ENCODE data around the gene TRIM23. TPM values are rescaled to one million over a fixed set of nuclear protein-coding genes. Genes with fewer than 3 reads are reported as not detected.

TRIM23 gene
- total RNA-seq, 2 experiments from 2014 or later = 10.6 to 13.0 TPM

DNA sequence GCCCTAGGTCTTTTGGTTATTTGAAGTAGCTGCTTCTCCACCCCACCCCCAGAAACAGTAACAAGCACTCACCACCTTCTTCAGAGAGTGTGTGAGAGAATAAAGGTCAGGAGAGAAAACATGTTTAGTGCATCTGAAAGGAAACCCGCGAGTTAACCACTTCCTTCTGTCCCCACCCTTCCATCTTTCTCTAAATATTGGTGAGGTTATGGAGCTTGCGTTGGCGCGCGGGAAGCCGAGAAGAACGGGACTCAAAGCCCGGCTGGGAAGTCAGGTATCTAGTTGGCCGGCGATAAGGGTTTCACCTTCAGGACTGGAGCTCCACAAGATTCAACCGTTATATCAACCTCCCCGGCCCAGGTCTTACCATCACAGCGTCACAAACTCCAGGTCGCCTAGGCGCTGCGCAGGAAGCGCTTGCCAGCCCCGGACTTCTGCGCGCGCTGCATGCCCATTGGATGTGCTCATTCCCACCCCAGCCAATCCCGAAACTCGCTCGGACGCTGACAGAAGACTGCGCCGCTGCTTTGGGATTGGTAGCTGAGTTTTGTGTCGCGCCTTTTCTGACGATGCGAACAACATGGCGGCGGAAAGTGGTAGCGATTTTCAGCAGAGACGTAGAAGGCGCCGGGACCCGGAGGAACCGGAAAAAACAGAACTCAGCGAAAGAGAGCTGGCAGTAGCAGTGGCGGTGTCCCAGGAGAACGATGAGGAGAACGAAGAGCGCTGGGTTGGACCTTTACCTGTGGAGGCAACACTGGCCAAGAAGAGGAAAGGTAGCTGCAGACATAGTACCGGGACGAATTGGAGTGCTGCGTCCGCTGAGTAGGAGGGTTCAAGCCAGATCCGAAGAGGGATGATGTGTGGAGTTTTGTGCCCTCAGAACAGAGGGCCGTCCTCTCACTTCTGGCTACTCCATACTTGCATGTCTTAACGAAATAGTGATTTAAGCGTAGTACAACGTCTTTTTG is 61.1 kb downstream of the TRIM23 start, which contains the start of the genes CENPK and PPWD1:
Gene CENPK (minus strand): TSS at position 438 of the 971 bp plus-strand sequence. CDS start 8,261 bp downstream, outside the sequence.
Gene PPWD1 (plus strand): TSS at position 566 of the 971 bp plus-strand sequence. CDS start 15 bp downstream, at position 581.
- H3K36me3 ChIP-seq (ENCODE audit: insufficient read depth, low read length) = peaks cover 39% of the 10 kb centered on the region
- H3K4me3 ChIP-seq (ENCODE audit: low read depth, low read length, poor library complexity, severe bottlenecking) = peak within 1 kb of the TSS; percentile 90
- H3K4me1 ChIP-seq (ENCODE audit: insufficient read depth, low read length, poor library complexity, severe bottlenecking) = peaks cover 29% of the 10 kb centered on the region
- intact Hi-C loops (cut with micrococcal nuclease; ENCODE audit: unreplicated experiment) = loop anchor here (2.0 to 10.0 kb wide), 3 partner anchors 59 to 582 kb away; partner anchors contain the start of genes SREK1 and TRIM23
- TF ChIP-seq, protein P1, sequence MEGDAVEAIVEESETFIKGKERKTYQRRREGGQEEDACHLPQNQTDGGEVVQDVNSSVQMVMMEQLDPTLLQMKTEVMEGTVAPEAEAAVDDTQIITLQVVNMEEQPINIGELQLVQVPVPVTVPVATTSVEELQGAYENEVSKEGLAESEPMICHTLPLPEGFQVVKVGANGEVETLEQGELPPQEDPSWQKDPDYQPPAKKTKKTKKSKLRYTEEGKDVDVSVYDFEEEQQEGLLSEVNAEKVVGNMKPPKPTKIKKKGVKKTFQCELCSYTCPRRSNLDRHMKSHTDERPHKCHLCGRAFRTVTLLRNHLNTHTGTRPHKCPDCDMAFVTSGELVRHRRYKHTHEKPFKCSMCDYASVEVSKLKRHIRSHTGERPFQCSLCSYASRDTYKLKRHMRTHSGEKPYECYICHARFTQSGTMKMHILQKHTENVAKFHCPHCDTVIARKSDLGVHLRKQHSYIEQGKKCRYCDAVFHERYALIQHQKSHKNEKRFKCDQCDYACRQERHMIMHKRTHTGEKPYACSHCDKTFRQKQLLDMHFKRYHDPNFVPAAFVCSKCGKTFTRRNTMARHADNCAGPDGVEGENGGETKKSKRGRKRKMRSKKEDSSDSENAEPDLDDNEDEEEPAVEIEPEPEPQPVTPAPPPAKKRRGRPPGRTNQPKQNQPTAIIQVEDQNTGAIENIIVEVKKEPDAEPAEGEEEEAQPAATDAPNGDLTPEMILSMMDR (conservative IDR thresholded peaks at IDR 0.05; ENCODE audit: low read length) = no peak
- no peak for TF ChIP-seq EZH2phosphoT487 (IDR thresholded peaks at IDR 0.05; ENCODE audit: borderline replicate concordance, low read depth, low read length)
- DNase-seq (ENCODE audit: low spot score) = peak; percentile 97
- H3K9me3 ChIP-seq (ENCODE audit: low read length) = no peaks in the 10 kb centered on the region
- H2AFZ ChIP-seq (ENCODE audit: low read length) = peak within 1 kb of the TSS; percentile 88
- H4K20me1 ChIP-seq (ENCODE audit: insufficient read depth, low read length) = 0 out of 2 replicates have a peak, but pooled peaks cover 5% of the 10 kb centered on the region
- TSS peak; percentile 74 for BruUV-seq (replicated peaks)
- peak within 1 kb of the TSS; percentile 80 for H3K27ac ChIP-seq (ENCODE audit: low read depth, low read length, poor library complexity, severe bottlenecking)
- H3K4me2 ChIP-seq (ENCODE audit: low read length) = peak within 1 kb of the TSS; percentile 84
- H3K9me2 ChIP-seq (ENCODE audit: insufficient read depth, low read length) = no peaks in the 10 kb centered on the region
- POLR2A ChIA-PET = interaction anchor here (0.6 to 4.9 kb wide), 12 partner anchors 12 to 794 kb away, joined by 3 to 28 read pairs (median 4); partner anchors contain the start of genes ADAMTS6, CWC27, SHLD3 and SREK1IP1
- CTCF ChIA-PET (ENCODE audit: unreplicated experiment) = interaction anchor here (1.4 kb wide), 1 partner anchor 21 kb away, joined by 4 read pairs; no protein-coding TSS in a partner anchor
- peaks cover 80% of the 10 kb centered on the region for H3K79me2 ChIP-seq (ENCODE audit: insufficient read depth, low read depth, low read length)

DNA sequence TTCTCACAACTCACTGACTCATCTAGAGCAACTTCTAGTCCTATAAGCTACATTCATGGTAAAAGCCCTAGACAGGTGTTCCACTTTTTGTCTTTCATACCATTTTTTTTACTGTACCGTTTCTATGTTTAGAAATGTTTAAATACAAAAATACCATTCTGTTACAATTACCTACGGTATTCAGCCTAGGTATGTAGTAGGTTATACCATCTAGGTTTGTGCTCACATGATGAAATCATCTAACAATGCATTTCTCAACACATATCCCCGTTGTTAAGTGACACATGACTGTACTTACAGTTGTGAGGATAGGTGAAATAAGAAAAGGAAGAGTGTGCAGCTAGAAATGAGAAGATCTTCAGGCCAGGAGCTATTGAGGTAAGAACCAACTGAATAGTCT is 67.4 kb downstream of the TRIM23 start:
- Histone ChIP-seq H3K36me3 (ENCODE audit: insufficient read depth, low read length) (peaks cover 79% of the 10 kb centered on the region), H3K4me1 (ENCODE audit: insufficient read depth, low read length, poor library complexity, severe bottlenecking) (peaks cover 11% of the 10 kb centered on the region), H2AFZ (ENCODE audit: low read length) (no peak overlapping the region), H3K79me2 (ENCODE audit: insufficient read depth, low read depth, low read length) (peaks cover 30% of the 10 kb centered on the region), H3K4me3 (ENCODE audit: low read depth, low read length, poor library complexity, severe bottlenecking) (no peak overlapping the region), H3K9me3 (ENCODE audit: low read length) (no peaks in the 10 kb centered on the region), H4K20me1 (ENCODE audit: insufficient read depth, low read length) (0 out of 2 replicates have a peak, but pooled peaks cover 8% of the 10 kb centered on the region), H3K4me2 (ENCODE audit: low read length) (no peak overlapping the region), H3K9me2 (ENCODE audit: insufficient read depth, low read length) (no peaks in the 10 kb centered on the region), H3K27ac (ENCODE audit: low read depth, low read length, poor library complexity, severe bottlenecking) (no peak overlapping the region)
- TF ChIP-seq, protein P1 (conservative IDR thresholded peaks at IDR 0.05; ENCODE audit: low read length) = no peak
- no peak for TF ChIP-seq EZH2phosphoT487 (IDR thresholded peaks at IDR 0.05; ENCODE audit: borderline replicate concordance, low read depth, low read length)
- intact Hi-C loops (cut with micrococcal nuclease; ENCODE audit: unreplicated experiment) = no loop called here
- no peak for DNase-seq (ENCODE audit: low spot score)
- ChIA-PET POLR2A (interaction anchor here (0.7 to 2.2 kb wide), 7 partner anchors 9 to 788 kb away, joined by 3 to 13 read pairs (median 3); partner anchors contain the start of genes CWC27 and SREK1IP1), CTCF (ENCODE audit: unreplicated experiment) (no interaction called here)
- BruUV-seq (replicated peaks) = no TSS peak
